Kidney tubule cell (primary cell): Measurements from ENCODE around the gene AKAP14.
"Not testable (repeated sequence)": the region's sequence is repeated elsewhere in the genome, so short reads cannot be mapped to it uniquely, and the experiment has no call there.

Source experiments
- DNase-seq: peaks from one replicate; pipeline ENCODE4 v3.0.0-alpha.2; 2018; ENCODE audit warnings: low spot score

AKAP14 gene

GRCh38 chrX:119922391-119922790 is 26.7 kb downstream of the AKAP14 start:
- DNase-seq: not testable (repeated sequence)

GRCh38 chrX:119935215-119935874 is 39.7 kb downstream of the AKAP14 start:
- DNase-seq: no peak

- DNase-seq: no peak
Observed at GRCh38 chrX:119941336-119941735, 45.6 kb downstream of the AKAP14 start.

- DNase-seq: no peak
Observed at GRCh38 chrX:119942173-119942819, 46.6 kb downstream of the AKAP14 start.

- peak; percentile 16 for DNase-seq
Observed at GRCh38 chrX:119942831-119943184, 47.1 kb downstream of the AKAP14 start.

GRCh38 chrX:119943185-119943988 is 47.7 kb downstream of the AKAP14 start, which contains the start of gene NKAP:
Gene NKAP (minus strand): TSS chrX:119943751. CDS start chrX:119943605, 146 bp downstream.
- DNase-seq: peak; percentile 91

- DNase-seq: no peak
Observed at GRCh38 chrX:119945481-119945880, 49.8 kb downstream of the AKAP14 start.

- no peak for DNase-seq
Observed at GRCh38 chrX:119948381-119948780, 52.7 kb downstream of the AKAP14 start.

- DNase-seq: no peak
Observed at GRCh38 chrX:119954374-119954773, 58.7 kb downstream of the AKAP14 start.

GRCh38 chrX:119955807-119956570 is 60.3 kb downstream of the AKAP14 start:
- DNase-seq: not testable (repeated sequence)

GRCh38 chrX:119960625-119961024 is 64.9 kb downstream of the AKAP14 start:
- DNase-seq: no peak

GRCh38 chrX:119966837-119967236 is 71.1 kb downstream of the AKAP14 start:
- not testable (repeated sequence) for DNase-seq
